Astrocyte of the spinal cord (primary cell): ENCODE data around the gene REG4.
"Not testable (repeated sequence)": the region's sequence is repeated elsewhere in the genome, so short reads cannot be mapped to it uniquely, and the experiment has no call there.

Experiments
- DNase-seq: peaks from one replicate; pipeline ENCODE4 v3.0.0; 2011; ENCODE audit warnings: low read depth, low spot score
- H3K4me3 ChIP-seq: 2 replicates; pipeline ENCODE4 v1.5.1; 2011; ENCODE audit warnings: low read depth, mild to moderate bottlenecking, low read length, moderate library complexity
- in situ Hi-C: cut with HindIII; loops from 2 replicates; pipeline ENCODE4 v1.10.0; 2017; ENCODE audit warnings: low sequenced_read_pairs
- TF ChIP-seq, protein P1 (sequence below): IDR thresholded peaks from 2 replicates; pipeline ENCODE4 v1.5.1; 2012; ENCODE audit warnings: low read depth, mild to moderate bottlenecking, low read length, inconsistent platforms

REG4 gene

GRCh38 chr1:119840745-119841144 lies 29.5 kb upstream of the REG4 start:
- no peak for DNase-seq
- no peak overlapping the region for H3K4me3 ChIP-seq
- in situ Hi-C loops: no loop called here
- TF ChIP-seq, protein P1, sequence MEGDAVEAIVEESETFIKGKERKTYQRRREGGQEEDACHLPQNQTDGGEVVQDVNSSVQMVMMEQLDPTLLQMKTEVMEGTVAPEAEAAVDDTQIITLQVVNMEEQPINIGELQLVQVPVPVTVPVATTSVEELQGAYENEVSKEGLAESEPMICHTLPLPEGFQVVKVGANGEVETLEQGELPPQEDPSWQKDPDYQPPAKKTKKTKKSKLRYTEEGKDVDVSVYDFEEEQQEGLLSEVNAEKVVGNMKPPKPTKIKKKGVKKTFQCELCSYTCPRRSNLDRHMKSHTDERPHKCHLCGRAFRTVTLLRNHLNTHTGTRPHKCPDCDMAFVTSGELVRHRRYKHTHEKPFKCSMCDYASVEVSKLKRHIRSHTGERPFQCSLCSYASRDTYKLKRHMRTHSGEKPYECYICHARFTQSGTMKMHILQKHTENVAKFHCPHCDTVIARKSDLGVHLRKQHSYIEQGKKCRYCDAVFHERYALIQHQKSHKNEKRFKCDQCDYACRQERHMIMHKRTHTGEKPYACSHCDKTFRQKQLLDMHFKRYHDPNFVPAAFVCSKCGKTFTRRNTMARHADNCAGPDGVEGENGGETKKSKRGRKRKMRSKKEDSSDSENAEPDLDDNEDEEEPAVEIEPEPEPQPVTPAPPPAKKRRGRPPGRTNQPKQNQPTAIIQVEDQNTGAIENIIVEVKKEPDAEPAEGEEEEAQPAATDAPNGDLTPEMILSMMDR: no peak

- DNase-seq: no peak
- TF ChIP-seq, protein P1: no peak
- no peak overlapping the region for H3K4me3 ChIP-seq
- in situ Hi-C loops: no loop called here
Observed at GRCh38 chr1:119838236-119838635, 27.0 kb upstream of the REG4 start.

- TF ChIP-seq, protein P1: no peak
- DNase-seq: no peak
- no peak overlapping the region for H3K4me3 ChIP-seq
- in situ Hi-C loops: no loop called here
Observed at GRCh38 chr1:119834990-119835389, 23.7 kb upstream of the REG4 start.

- no peak for DNase-seq
- H3K4me3 ChIP-seq: no peak overlapping the region
- in situ Hi-C loops: no loop called here
- TF ChIP-seq, protein P1: no peak
Observed at GRCh38 chr1:119831027-119831426, 19.8 kb upstream of the REG4 start.

GRCh38 chr1:119829625-119830024 lies 18.4 kb upstream of the REG4 start:
- no peak overlapping the region for H3K4me3 ChIP-seq
- TF ChIP-seq, protein P1: no peak
- no peak for DNase-seq
- in situ Hi-C loops: no loop called here

DNA sequence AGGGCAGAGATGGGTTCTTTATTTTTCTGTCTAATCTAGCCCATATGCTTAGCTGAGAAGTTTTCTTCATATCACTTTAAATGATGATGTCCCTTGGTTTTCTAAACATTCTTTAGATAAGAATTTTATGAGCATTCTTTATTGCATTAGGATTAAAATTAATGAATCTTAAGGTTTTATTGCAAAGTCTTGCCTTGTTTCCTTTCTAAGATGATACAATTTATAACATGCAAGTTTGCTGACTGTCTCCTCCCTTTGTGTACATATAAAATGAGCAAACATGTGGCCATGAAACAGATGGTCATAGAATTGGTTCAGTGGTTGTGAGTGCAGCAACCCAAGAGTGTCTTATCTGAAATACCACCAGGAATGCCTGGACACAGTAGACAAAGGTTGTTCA lies 17.7 kb upstream of the REG4 start:
- DNase-seq, in situ Hi-C loops, H3K4me3 ChIP-seq: not testable (repeated sequence)

- no peak for DNase-seq
- in situ Hi-C loops: no loop called here
- TF ChIP-seq, protein P1: no peak
- no peak overlapping the region for H3K4me3 ChIP-seq
Observed at GRCh38 chr1:119828266-119828665, 17.0 kb upstream of the REG4 start.
